Measurements from ENCODE around the gene DNPEP.
A peak's percentile ranks its signal among the peaks of the same experiment; 100 is the strongest.

The DNPEP gene

DNA sequence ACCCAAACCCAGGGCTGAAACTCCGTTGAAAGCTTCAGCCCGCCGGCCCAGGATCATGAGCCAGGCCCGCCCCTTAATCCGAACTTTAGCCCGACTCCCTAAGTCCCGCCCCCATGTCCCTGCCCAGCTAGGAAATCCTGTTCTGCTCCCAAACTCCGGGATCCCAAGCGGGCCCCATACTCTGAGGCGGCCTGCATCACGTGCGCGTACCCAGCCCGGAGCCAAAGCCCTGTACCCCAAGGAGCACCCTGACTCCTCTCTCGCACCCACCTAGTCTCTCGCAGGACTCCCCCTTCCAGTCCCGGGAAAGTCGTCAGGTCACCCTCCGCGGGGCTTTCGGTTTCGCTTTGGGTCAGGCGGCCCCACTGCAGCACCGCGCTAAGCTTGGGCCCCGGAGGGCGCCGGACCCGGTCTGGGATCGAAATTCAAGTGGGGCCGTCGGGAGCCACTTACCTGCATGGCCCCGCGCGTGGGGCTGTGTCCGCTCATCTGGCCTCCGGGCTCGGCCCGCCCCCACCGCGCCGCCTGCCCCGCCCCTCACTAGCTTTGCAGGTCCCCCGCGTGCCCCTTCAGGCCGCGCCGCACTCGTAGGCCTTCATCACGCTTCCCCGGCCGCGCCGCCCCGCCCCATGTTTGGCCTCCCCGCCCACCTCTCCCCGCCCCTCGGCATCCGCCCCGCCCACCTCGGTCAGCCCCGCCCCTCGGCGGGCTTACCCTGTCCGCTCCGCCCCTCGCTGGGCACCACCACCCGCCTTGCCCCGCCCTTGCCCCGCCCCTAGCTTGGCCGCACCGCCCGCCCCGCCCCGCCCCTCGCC is at the start of gene DNPEP:
DNPEP (minus strand) TSS at position 607 of the 815 bp plus-strand sequence; CDS start at position 489, 118 bp downstream.
- DNase-seq: peak; percentile 90

DNA sequence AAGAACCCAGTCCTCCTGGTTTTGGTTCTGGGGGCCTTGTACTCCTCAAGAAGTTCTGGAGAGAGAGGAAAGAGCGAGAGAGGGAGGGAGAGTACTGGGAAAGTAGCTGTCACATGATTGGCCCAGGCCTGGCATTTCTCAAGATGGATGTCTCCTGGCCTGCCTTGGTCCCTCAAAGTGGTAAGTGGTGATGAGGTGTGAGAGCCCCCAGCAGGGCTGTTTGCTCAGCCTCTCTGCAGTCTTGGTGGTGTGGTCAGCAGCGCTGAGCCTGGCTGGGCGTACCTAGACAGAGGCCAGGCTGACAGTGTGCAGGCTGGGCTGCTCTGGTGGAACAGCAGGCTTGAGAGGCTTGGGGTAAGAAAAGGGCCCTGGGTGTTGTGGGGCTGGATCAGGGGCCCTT is 49.4 kb upstream of the DNPEP start:
- DNase-seq: no peak

DNA sequence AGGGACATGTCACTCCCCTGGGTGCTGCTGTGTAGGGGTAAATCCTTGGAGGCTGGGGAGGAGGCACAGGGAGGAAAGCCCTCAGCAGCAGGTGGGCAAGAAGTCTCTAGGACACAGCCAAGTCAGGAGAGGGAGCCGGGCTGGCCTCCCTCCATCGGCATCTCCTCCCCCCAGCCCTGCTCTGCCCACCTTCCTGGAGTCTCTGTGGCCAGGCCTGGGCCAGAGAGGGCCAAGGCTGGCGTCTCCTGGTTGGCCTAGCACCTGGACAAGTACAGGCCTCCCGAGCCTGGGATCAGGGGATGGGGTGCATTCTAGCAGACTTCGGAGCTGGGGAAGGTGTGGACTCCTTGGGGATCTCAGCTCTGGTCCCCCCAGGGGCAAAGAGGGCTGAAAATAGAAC is 48.8 kb upstream of the DNPEP start:
- no peak for DNase-seq

DNA sequence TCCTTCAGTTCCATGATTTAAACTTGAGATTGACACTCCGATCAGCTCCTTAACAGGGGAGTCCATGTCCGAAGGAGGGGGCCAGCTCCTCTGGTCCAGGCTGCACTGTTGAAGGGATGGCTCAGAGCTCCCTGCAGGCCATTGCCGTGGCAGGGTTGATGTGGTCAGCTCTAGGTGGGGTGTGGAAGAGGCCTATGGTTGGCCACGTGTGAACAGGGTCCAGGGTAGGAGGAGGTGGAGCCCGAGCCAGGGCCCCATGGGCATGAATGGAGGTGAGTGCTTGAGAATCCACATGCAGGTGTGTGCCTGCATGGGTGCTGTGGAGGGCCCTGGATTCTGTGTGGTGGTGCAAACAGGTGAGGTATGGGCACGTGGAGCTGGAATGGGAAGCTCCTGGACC is 48.0 kb upstream of the DNPEP start:
- no peak for DNase-seq

DNA sequence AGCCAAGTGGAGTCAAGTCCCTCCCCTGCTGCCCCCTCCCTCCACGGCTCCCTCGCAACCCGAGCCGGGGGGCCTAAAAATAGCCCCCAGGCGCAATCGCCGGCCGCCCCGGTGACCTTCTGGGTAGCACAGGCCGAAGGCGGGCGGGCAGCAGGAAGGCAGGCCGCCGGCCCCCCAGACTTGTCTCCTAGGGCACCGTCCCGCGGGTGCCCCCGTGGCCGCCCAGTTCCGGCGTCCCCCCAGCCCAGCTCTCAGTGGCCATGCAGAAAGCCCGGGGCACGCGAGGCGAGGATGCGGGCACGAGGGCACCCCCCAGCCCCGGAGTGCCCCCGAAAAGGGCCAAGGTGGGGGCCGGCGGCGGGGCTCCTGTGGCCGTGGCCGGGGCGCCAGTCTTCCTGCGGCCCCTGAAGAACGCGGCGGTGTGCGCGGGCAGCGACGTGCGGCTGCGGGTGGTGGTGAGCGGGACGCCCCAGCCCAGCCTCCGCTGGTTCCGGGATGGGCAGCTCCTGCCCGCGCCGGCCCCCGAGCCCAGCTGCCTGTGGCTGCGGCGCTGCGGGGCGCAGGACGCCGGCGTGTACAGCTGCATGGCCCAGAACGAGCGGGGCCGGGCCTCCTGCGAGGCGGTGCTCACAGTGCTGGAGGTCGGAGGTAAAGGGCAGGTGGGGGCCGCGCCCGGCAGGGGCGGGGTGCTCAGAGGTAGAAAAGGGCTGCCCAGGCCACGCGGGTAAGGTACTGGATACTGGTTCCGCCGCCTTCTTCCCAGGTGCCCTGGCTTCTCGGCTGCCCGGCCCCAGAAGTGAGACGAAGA is 47.2 kb upstream of the DNPEP start, which contains the start of gene SPEG:
SPEG (plus strand) TSS at position 126 of the 808 bp plus-strand sequence; CDS start at position 261, 135 bp downstream.
- no peak for DNase-seq

DNA sequence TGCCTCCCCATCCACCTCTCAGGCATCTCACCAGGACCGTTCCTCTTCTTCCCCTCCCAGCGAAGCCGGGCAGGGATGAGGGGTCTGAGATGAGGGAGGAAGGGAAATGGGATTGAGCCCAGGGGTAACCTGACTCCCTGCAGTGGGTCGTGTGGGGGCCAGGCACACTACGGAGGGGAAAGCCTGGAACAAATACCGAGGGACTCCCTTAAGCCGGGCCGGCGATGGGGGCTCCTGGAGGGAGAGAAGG is 46.7 kb upstream of the DNPEP start:
- DNase-seq: no peak

DNA sequence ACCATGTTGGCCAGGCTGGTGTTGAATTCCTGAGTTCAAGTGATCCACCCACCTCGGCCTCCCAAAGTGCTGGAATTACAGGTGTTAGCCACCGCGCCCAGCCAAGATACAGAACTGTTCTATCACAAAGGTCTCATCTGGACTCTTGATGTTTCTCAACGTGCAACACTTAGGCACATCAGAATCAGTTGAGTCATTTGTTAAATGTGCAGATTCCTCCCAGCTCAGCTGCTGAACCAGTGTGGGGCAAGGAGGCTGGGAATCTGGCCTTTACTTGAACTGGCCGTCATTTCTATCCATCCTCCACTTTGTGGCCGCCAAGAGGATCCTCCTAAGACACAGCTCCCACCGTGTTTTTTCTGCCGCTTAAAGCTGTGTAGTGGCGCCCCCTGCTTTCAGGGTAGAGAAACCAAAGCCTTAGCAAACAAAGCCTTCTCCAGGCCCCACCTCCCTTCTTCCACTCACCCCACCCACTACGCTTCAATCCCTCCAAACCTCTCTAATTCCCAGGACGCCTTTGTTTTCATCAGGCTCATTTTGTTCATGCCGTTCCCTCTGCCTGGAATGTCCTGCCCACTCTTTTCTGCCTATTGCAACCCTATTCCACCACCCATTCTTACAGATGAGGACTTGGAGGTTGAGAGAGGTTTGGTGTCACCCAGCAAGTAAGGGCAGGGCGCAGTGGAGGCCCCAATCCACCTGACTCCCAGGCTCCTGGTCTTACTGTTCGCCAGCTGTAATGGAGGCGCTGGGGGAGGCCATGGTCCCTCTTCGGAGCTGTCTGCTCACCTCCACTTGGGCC is 46.2 kb upstream of the DNPEP start:
- DNase-seq: peak; percentile 23

DNA sequence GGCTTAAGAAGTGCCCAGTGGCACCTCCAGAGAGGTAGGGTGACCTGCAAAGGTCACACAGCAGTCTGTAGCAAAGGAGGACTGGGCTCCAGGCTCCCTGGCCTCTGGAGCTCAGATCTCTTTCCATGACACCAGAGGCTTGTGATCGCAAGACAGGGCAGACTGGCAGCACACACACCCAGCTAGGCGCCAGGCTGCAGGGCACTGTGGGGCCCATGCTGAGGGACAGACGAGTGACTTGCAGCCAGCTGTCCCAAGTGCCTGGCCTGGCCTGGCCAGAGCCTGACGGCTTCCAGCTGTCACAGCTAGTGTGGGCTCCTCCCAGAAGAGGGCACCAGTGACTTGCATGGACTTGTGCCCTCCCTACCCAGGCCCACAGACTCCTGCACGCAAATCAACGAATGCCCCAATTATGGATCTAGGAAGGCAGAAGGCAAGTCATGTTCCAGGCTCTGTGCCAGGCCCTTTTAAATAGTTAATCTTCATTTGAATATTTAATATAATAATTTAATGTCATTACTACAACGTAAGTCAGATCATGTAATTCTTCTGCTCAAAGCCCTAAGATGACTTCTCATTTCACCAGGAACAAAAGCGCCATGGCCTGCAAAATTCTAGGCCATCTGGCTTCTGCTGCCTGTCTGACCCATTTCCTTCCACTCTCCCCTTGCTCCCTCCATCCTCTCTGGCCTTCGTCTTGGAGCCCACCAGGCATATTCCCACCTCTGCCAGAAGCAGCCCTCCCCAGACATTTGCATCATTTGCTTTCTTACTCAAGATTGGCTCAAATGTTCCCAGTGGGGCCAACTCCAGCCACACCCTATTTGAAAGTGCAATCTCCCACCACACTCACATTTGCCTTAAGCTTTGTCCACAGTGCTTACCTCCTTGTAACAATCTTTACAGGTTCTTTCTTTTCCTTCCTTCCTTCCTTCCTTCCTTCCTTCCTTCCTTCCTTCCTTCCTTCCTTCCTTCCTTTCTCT is 43.2 kb upstream of the DNPEP start:
- peak; percentile 7 for DNase-seq

DNA sequence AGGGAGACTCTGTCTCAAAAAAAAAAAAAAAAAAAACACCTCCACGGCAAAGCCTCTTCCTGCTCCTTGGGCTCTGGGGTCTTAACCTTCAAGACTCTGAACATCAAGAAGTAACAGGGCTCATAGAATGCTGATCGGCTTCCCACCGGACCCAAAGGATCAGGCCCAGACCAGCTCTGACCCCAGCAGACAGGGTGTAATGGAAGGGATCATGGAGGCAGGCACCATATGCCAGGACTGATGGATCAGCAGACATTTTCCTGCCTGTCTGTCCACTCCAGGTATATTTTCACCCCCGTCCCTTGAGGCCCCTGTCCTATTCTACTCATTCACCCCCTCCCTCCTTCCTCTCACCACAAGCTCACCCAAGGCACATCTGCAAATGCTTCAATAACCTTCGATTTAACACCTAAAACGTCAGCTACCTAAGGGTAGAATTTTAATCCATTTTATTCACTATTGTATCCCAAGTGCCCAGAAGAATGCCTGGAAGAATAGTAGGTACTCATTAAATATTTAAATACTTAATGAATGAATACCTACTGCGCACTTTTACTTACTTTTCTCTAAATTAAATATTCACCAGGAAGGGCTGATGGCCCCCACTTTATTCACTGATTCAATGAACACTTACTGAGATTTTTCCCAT is 42.4 kb upstream of the DNPEP start:
- DNase-seq: no peak

DNA sequence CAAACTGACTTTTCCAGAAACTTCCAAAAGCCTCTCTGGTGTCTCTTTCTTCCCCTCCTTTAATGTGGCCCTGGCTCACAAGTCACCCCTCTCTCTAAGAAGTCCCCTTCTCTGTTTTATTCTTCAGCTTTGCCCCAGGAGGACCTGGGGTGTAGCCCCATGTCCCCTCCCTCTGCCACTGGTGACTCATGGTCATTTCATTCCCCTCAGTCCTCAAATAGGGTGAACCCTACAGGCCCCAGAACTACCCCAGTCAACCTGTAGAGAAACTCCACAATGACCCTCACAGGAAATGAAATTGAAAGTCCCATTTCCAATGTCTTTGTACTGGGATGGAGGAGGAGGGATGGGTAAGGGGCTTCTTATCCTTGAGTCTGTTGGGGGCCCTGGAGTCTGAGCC is 40.8 kb upstream of the DNPEP start:
- no peak for DNase-seq

DNA sequence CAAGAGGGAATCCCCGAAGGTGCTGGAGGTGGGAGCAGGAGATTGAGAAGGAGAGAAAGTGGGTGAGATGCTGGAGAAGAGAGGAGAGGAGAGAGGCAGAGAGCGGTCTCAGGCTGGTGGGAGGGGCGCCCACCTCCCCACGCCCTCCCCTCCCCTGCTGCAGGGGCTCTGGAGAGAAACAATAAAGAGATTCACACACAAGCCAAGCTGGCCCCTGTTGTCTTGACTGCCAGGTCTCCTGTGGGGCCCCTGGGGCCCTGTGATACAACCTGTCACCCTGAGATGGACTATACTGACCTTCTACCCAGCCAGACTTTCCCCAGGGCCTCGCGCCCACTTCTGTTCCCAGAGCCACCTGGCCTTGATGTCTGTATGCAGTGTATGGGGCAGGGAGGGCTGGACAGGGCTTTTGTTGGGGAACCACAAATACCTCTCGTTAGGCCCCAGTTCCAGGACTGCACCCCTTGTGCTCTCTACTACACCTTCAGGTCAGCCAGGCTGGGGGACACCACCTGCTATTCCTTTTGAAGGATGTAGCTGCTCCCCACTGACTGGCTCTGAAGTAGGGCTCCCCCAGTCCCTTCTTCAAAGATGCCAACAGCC is 38.9 kb upstream of the DNPEP start:
- DNase-seq: no peak

DNA sequence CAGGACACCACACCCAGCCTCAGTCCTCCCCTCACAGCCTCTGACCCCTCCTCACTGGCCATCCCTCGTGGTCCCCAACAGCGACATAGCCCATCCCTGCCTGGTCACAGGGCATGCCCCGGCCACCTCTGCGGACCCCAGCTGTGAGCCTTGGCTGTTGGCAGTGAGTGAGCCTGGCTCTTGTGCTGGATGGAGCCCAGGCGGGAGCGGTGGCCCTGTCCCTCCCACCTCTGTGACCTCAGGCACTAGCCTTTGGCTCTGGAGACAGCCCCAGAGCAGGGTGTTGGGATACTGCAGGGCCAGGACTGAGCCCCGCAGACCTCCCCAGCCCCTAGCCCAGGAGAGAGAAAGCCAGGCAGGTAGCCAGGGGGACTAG is 38.3 kb upstream of the DNPEP start:
- DNase-seq: no peak

DNA sequence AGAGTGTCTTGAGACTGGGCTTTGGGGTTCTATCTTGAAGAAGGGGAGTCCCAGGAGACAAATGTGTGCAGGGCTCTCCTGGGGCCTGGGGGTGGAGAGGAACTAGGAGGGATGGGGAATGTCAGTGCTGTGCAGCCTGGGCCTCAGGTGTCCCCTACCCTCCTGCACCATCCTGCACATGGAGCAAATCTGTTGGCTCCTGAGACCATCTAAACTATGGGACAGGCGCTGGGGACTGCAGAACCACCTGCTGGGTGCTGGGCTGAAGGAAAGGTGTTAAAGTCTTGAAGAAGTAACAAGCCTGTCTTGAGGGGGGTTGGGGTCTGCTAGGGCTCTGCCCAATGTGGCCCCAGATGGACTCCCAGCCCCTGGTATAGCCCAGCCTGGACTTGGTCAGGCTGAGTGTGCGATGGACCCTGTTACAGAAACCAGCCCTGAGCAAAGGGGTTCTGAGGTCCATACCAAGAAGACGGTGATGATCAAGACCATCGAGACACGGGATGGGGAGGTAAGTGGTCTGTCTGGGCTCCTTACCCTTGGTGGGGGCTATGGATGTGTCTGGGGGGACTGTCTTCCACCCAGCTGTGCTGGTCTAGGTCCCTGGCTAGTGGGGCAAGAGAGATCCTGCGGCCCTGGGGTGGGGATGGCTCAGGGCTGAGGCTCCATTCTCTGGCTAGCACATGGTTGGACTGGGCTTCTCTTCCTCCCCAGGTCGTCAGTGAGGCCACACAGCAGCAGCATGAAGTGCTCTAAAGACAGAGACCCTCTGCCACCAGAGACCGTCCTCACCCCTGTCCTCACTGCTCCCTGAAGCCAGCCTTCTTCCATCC is 37.7 kb upstream of the DNPEP start:
- no peak for DNase-seq

DNA sequence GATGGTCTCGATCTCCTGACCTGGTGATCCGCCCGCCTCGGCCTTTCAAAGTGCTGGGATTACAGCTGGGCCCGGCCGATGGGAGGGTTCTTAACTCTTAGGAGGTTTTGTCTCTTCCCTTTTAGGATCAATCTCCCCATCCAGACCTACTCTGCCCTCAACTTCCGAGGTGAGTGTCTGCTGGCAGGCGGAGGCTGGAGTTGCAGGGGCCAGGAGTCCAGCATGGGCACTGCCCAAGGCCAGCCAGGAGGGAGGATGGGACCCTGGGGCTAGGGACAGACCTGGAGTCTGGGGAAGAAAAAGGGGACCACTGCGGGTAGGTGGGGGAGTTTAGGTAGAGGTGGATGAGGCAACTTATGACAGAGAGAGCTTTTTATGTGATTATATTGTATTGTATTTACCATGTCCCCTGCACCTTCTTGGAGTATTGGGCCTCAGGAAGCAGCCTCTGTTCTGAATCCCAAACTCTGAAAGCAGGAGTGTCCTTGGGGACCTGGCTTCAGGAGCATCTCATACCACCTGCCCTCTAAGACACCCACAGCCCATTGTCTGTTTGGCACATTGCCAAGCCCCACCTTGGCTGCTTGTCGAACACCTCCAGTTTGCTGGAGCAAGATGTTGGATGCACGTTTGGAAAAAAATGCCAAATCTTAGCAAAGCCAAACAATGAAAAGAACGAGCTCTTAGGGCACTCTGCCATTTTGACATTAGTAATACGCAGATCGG is 36.1 kb upstream of the DNPEP start:
- no peak for DNase-seq

DNA sequence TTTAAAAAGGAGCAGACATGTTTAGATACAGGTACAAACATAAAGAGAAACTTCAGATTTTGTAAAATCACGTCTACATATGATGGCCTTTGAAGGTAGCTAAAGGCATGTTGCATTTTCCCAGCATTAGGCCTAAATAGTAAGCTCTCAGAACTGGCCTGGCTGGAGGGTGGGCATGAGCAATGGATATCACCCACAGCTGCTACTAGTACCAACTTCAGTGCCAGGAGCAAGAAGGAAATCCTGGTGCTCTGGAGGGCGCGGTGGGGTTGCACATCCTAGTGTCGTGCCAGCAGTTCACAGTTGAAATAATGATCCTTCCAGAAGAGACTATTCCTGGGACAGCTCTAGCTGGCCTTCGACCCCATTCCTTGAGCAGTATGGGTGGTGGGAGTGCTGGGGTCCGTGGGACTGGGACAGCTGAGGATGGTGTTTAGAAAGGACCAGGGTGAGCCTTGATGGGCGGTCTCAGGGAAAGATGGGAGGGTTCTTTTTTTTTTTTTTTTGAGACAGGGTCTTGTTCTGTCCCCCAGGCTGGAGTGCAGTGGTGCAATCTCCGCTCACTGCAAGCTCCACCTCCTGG is 35.3 kb upstream of the DNPEP start:
- DNase-seq: no peak

DNA sequence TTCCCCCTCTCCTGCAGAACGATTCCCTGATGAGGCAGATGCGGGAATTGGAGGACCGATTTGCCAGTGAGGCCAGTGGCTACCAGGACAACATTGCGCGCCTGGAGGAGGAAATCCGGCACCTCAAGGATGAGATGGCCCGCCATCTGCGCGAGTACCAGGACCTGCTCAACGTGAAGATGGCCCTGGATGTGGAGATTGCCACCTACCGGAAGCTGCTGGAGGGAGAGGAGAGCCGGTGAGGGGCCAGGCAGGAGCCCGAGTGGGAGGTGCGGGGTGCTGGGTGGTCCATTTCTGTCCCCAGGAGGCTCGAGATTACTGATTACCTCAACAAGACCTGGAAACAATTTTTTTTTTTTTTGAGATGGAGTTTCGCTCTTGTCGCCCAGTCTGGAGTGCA is 33.6 kb upstream of the DNPEP start:
- DNase-seq: no peak

DNA sequence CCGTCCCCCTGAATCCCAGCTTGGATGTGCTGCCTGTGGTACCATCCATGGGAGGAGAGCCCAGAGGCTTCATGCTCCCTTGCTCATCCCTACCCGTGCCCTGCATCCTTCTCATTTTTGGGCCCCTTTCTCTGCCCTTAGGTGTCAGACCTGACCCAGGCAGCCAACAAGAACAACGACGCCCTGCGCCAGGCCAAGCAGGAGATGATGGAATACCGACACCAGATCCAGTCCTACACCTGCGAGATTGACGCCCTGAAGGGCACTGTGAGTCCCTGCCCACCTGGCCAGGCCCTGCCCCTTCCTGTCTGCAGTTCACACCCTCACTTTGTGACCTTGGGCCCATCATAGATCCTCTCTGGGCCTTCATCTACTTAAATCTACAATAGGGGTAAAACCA is 33.0 kb upstream of the DNPEP start:
- no peak for DNase-seq

DNA sequence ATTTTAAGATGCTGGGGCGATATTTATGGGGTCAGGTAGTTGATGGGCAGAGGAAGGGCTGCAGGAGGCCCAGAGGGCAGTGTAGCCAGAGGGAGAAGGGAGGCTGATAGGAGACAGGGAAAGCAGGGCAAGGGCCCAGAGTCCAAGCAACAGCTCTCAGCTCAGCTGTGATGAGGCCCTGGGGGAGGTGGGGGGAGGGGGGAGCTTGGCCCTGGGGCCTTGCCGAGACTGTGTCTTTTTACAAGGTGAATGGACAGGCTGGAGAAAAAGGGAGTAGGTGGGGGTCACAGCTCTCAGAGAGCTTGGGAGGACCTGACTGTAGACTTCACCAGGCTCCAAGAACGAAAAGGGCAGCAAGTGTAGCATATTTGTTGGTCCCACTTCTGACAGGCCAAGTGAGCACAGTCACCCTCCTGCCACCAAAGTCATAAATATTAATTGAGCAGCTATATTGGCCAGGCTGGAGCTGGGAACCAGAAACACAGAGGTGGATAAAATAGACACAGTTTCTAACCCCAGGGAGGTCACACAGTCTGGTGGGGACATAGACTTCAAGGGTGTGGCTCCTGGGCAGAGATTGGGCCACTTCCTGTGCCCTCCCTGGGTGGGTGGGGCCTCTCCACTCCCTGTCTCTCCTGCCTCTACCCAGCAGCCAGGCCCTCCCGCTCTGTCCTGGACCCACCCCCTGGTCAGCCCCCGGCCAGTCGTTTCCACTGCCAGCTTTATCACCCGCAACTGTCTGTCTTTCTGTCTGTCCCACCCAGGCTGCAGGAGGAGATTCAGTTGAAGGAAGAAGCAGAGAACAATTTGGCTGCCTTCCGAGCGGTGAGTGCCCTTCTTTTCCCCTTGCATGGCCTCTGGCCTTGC is 31.9 kb upstream of the DNPEP start:
- no peak for DNase-seq

DNA sequence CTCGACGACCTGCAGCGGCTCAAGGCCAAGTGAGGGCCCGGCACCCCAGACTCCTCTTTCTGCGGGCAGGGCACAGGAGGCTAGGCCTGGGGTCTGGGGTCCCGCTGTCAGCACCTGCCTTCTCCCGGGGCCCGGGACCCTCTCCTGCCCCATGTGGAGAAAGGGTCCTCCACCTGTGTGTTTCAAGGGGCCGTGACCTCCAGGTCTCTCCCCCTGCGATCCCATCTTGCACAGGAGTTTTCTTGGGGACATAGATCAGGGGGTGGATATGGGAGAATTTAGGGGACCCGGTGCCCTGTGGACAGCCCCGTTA is 31.3 kb upstream of the DNPEP start:
- DNase-seq: no peak

All from COR-L47 (cell line).